HepG2 (cell line): ENCODE measurements around the gene PARP3. TPM values are rescaled to one million over a fixed set of nuclear protein-coding genes. Genes with fewer than 3 reads are reported as not detected.

Experiments
- ETV6 ChIP-seq: sonication (generic); formaldehyde crosslinking; conservative IDR thresholded peaks from 2 replicates; pipeline ENCODE4 v1.4.0; 2020; ENCODE audit warnings: missing genetic modification reagents
- FOXP4 ChIP-seq: sonication (generic); formaldehyde crosslinking; IDR thresholded peaks from 2 replicates; pipeline ENCODE4 v1.4.0; 2020; ENCODE audit warnings: missing genetic modification reagents
- GMEB1 ChIP-seq: sonication (generic); formaldehyde crosslinking; IDR thresholded peaks from 2 replicates; pipeline ENCODE4 v1.5.1; 2020; ENCODE audit warnings: missing genetic modification reagents, mild to moderate bottlenecking, borderline replicate concordance
- HDAC6 ChIP-seq: fragments of 200-600 bp; sonication (generic); IDR thresholded peaks from 2 replicates; pipeline ENCODE4 v1.7.0; 2017; ENCODE audit warnings: mild to moderate bottlenecking, antibody characterized with exemption, low read length, low read depth
- MYPOP ChIP-seq: sonication (generic); formaldehyde crosslinking; IDR thresholded peaks from 2 replicates; pipeline ENCODE4 v1.8.1; 2023; ENCODE audit warnings: mild to moderate bottlenecking, moderate library complexity, missing genetic modification reagents
- NR0B2 ChIP-seq: sonication (generic); formaldehyde crosslinking; IDR thresholded peaks from 2 replicates; pipeline ENCODE4 v1.4.0; 2020; ENCODE audit warnings: mild to moderate bottlenecking, missing genetic modification reagents
- PITX1 ChIP-seq: sonication (generic); formaldehyde crosslinking; IDR thresholded peaks from 2 replicates; pipeline ENCODE4 v1.5.1; 2020; ENCODE audit warnings: mild to moderate bottlenecking, missing genetic modification reagents
- REXO4 ChIP-seq: sonication (generic); formaldehyde crosslinking; IDR thresholded peaks from 2 replicates; pipeline ENCODE4 v1.8.0; 2022; ENCODE audit warnings: missing genetic modification reagents, mild to moderate bottlenecking, borderline replicate concordance
- RFX5 ChIP-seq: IDR thresholded peaks from 2 replicates; pipeline ENCODE4 v1.6.1; 2011; ENCODE audit warnings: low read depth, low read length, improper control_type of control experiment
- SNAPC2 ChIP-seq: sonication (generic); formaldehyde crosslinking; IDR thresholded peaks from 2 replicates; pipeline ENCODE4 v1.8.1; 2022; ENCODE audit warnings: mild to moderate bottlenecking, missing genetic modification reagents
- SRSF4 ChIP-seq: fragments of 200-400 bp; formaldehyde crosslinking; IDR thresholded peaks from one replicate; pipeline ENCODE4 v1.6.1; 2018; ENCODE audit warnings: mild to moderate bottlenecking, low read depth, low read length, moderate library complexity; ENCODE audit not compliant: poor library complexity, severe bottlenecking
- TEAD2 ChIP-seq: sonication (generic); formaldehyde crosslinking; IDR thresholded peaks from 2 replicates; pipeline ENCODE4 v1.9.0; 2021; ENCODE audit warnings: missing genetic modification reagents
- ZNF275 ChIP-seq: sonication (generic); formaldehyde crosslinking; IDR thresholded peaks from 2 replicates; pipeline ENCODE4 v1.8.0; 2022; ENCODE audit warnings: missing genetic modification reagents, mild to moderate bottlenecking, inconsistent platforms, borderline replicate concordance
- ZNF382 ChIP-seq: sonication (generic); formaldehyde crosslinking; IDR thresholded peaks from 2 replicates; pipeline ENCODE4 v1.5.0; 2020; ENCODE audit warnings: missing genetic modification reagents, mild to moderate bottlenecking, borderline replicate concordance
- ZNF530 ChIP-seq: sonication (generic); formaldehyde crosslinking; IDR thresholded peaks from 2 replicates; pipeline ENCODE4 v1.5.0; 2020; ENCODE audit warnings: low read depth, mild to moderate bottlenecking, missing genetic modification reagents
- ZNF576 ChIP-seq: sonication (generic); formaldehyde crosslinking; IDR thresholded peaks from 2 replicates; pipeline ENCODE4 v1.4.0; 2020; ENCODE audit warnings: mild to moderate bottlenecking, missing genetic modification reagents
- ZNF784 ChIP-seq: sonication (generic); formaldehyde crosslinking; IDR thresholded peaks from 2 replicates; pipeline ENCODE4 v1.5.1; 2020; ENCODE audit warnings: missing genetic modification reagents, mild to moderate bottlenecking, borderline replicate concordance
- ZNF839 ChIP-seq: sonication (generic); formaldehyde crosslinking; IDR thresholded peaks from 2 replicates; pipeline ENCODE4 v1.4.0; 2020; ENCODE audit warnings: missing genetic modification reagents, mild to moderate bottlenecking, borderline replicate concordance
- ZSCAN21 ChIP-seq: sonication (generic); formaldehyde crosslinking; IDR thresholded peaks from 2 replicates; pipeline ENCODE4 v1.8.0; 2022; ENCODE audit warnings: mild to moderate bottlenecking, missing genetic modification reagents, moderate library complexity, borderline replicate concordance
- polyA plus RNA-seq, 8 experiments: library from polyadenylated mRNA; depleted of rRNA in 3 of 8; stranded (reverse) in 7 of 8; unstranded in 1 of 8; fragments of >200 nt; fragmentation: Illumina TruSeq in 4 of 8; extraction: Trizol in 4 of 8; gene quantifications; 2 replicates each; pipeline versions ENCODE4 v1.2.1 to v1.2.3, GENCODE V29; 2011 to 2016; ENCODE audit warnings: low read depth in 4 of 8, missing spikeins in 1 of 8, mixed read lengths in 1 of 8; ENCODE audit not compliant: insufficient read depth in 1 of 8
- total RNA-seq, 5 experiments: library from RNA; depleted of rRNA; stranded (reverse); fragments of >200 nt; fragmentation: Illumina TruSeq; extraction: Trizol; gene quantifications; 2 replicates each; pipeline ENCODE4 v1.2.3, GENCODE V29; 2016; ENCODE audit warnings: low read depth in 1 of 5

Gene PARP3
- total and polyA plus RNA-seq, 2 of the 13 experiments (the other 11 are each of a cell fraction or from before 2014, with no cell fraction given), result 11.2 to 21.5 TPM

- 0 out of 2 replicates have a peak, but pooled peaks have one; percentile 0 for TF ChIP-seq ZNF784 (CRISPR knock-in tag)
- no peak for TF ChIP-seq REXO4
- no peak for TF ChIP-seq ZNF382 (CRISPR knock-in tag)
- peak; percentile 41; the same call in 1 of the 2 replicates for TF ChIP-seq FOXP4 (CRISPR knock-in tag)
- TF ChIP-seq GMEB1 (CRISPR knock-in tag), result no peak
- no peak for TF ChIP-seq MYPOP
- no peak for TF ChIP-seq ETV6 (CRISPR knock-in tag)
- 0 out of 2 replicates have a peak, but pooled peaks have one; percentile 18 for TF ChIP-seq SNAPC2 (CRISPR knock-in tag)
- TF ChIP-seq RFX5, result no peak
- TF ChIP-seq ZNF275 (CRISPR knock-in tag), result 0 out of 2 replicates have a peak, but pooled peaks have one; percentile 2
- TF ChIP-seq ZSCAN21, result no peak
- TF ChIP-seq ZNF530 (CRISPR knock-in tag), result no peak
- TF ChIP-seq SRSF4, result no peak
- TF ChIP-seq HDAC6, result no peak
- no peak for TF ChIP-seq ZNF576
- no peak for TF ChIP-seq NR0B2
- no peak for TF ChIP-seq PITX1 (CRISPR knock-in tag)
- no peak for TF ChIP-seq ZNF839 (CRISPR knock-in tag)
- no peak for TF ChIP-seq TEAD2 (CRISPR knock-in tag)
These were observed 664 bp downstream of the PARP3 start (continued) for GRCh38 chr3:51942603-51943450.
